ENCODE results near the gene MEIS2.

- no peak for TF ChIP-seq POLR2A (IDR thresholded peaks at IDR 0.05)
- TF ChIP-seq CTCF (IDR thresholded peaks at IDR 0.05): no peak
- no peak for TF ChIP-seq EP300 (IDR thresholded peaks at IDR 0.05)
Observed at GRCh38 chr15:37054336-37054735, 46.0 kb downstream of the MEIS2 start.

Data from stomach (tissue), 4 donors.